OCI-LY7 (cell line): Measurements from ENCODE around the gene ZNF497.

Source experiments
- CTCF ChIP-seq: fragments of 200-600 bp; sonication (generic); conservative IDR thresholded peaks from 2 replicates; pipeline ENCODE4 v1.5.1; 2014; ENCODE audit warnings: mild to moderate bottlenecking, antibody characterized with exemption, low read length, moderate library complexity, mixed read lengths
- EZH2phosphoT487 ChIP-seq: fragments of 200-600 bp; sonication (generic); IDR thresholded peaks from 2 replicates; pipeline ENCODE4 v1.6.1; 2018; ENCODE audit warnings: low read depth, borderline replicate concordance, mild to moderate bottlenecking, mixed run types, antibody characterized with exemption, low read length, moderate library complexity, mixed read lengths

- TF ChIP-seq CTCF, result no peak
- no peak for TF ChIP-seq EZH2phosphoT487
Observed at GRCh38 chr19:58336820-58337219, 25.7 kb downstream of the ZNF497 start.
